NCI-H774 (cell line): Measurements from ENCODE around the gene POLR3A.

Experiments used
- DNase-seq: peaks from one replicate; lab custom pipeline; 2025; lab: John Stamatoyannopoulos, UW

Gene POLR3A

GRCh38 chr10:78046711-78047269, 17.5 kb upstream of the POLR3A start:
- DNase-seq, result no peak

DNA sequence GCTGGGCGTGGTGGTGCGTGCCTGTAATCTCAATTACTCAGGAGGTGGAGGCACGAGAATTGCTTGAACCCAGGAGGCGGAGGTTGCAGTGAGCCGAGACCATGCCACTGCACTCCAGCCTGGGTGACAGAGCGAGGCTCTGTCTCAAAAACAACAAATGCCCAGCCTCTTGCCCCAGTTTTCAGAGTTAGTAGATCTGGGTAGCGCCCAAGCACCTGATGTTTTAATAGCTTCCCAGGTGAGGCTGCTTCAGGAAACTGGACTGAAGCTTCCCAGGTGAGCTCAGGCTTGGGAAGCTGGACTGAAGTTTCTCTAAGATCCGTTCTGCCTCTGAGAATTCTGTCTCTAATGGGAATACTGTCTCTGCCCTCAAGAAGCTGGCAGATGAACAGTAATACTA, 16.5 kb upstream of the POLR3A start:
- DNase-seq, result no peak

GRCh38 chr10:78045237-78045636, 15.9 kb upstream of the POLR3A start:
- DNase-seq, result no peak

GRCh38 chr10:78044699-78045098, 15.4 kb upstream of the POLR3A start:
- no peak for DNase-seq

GRCh38 chr10:78044179-78044578, 14.9 kb upstream of the POLR3A start:
- DNase-seq, result no peak

GRCh38 chr10:78042752-78043104, 13.4 kb upstream of the POLR3A start:
- DNase-seq, result no peak

DNA sequence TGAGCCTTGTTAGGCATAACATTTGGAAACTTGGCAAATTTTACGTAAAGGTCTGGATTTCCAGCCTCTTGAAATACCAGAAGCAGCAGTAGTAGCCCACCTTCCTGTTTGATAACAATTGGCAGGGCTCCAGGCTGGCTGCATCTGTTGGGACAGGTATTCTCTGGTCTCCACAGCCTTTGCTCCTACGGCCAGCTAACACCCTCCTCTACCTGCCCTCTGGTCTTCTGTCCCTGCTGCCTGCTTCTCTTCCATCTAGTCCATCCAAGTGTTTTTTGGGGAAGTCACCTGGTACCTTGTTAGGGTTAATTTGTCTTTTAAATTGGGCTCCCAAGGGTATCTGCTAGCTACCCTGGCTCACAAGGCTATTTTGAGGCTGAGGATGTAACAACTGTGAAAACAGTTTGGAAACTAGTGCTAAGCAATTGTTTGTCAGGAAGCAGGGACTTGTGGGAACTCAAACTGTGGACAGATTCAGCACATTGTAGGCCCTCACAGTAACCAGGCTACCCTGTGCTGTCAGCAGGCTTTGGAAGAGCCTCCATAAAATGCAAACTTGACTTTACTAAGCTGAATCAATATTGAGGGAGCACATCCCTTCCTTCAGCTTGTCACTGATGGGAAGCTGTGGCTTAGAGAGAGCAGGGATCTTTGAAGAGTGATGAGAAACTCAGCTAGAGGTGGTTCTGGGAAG, 12.9 kb upstream of the POLR3A start:
- DNase-seq, result no peak

- DNase-seq, result no peak
These were observed 12.1 kb upstream of the POLR3A start for GRCh38 chr10:78041170-78042057.

GRCh38 chr10:78039743-78040142, 10.4 kb upstream of the POLR3A start:
- DNase-seq, result no peak

- no peak for DNase-seq
These were observed 9.7 kb upstream of the POLR3A start for GRCh38 chr10:78038791-78039547.

- DNase-seq, result no peak
These were observed 8.8 kb upstream of the POLR3A start for GRCh38 chr10:78038105-78038504.

- DNase-seq, result no peak
These were observed 6.7 kb upstream of the POLR3A start for GRCh38 chr10:78035933-78036583.

- DNase-seq, result no peak
These were observed 6.1 kb upstream of the POLR3A start for GRCh38 chr10:78035437-78035836.

GRCh38 chr10:78035025-78035424, 5.7 kb upstream of the POLR3A start:
- no peak for DNase-seq

DNA sequence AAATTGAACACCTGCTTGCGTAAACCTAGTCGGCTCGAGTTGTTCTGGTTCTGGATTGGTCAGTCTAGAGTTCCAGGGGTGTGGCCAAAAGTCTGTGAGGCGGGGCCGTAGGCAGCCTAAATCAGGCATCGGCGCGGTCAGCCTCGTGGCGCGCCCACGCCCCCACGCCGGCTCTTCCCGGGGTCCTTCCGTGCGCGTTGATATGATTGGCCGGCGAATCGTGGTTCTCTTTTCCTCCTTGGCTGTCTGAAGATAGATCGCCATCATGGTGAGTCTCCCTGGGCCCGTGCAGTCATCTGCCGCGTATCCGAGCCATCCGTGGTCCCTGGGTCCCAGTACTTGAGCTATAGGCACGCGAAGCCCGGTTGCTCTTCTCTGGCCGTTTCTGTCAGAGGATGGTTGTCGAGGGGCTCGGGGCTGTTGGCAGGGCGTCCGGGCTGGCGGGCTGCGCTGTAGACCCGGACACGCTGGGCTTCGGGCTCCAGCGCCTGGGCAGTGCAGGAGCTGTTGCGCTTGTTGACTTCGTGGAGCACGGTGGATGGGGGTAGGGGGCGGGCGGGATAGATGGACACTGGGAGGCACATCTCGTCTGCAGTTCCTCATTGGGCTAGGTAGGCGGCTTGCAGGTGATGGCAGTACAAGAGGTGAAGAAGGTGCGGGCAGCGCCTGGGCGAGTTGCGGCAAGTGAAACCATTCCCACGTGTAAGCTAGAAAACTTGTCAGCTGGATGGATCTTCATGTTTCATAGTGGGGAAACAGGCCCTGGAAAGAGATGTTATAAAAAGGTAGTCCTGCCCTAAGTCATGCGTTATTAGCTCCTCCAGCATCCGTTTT, 4.5 kb upstream of the POLR3A start, which contains the start of gene RPS24:
RPS24 (plus strand) TSS at position 227 of the 834 bp plus-strand sequence; CDS start at position 266, 39 bp downstream.
- peak; percentile 96 for DNase-seq

GRCh38 chr10:78033387-78033636, 4.0 kb upstream of the POLR3A start:
- DNase-seq, result no peak

GRCh38 chr10:78028438-78029268, 662 bp downstream of the POLR3A start:
- DNase-seq, result no peak

GRCh38 chr10:78025685-78026364, 3.5 kb downstream of the POLR3A start:
- DNase-seq, result no peak

- DNase-seq, result no peak
These were observed 5.6 kb downstream of the POLR3A start for GRCh38 chr10:78023741-78024140.

GRCh38 chr10:78021201-78021600, 8.1 kb downstream of the POLR3A start:
- DNase-seq, result no peak
